Liver (tissue), 9 donors: ENCODE results near the gene IL5RA. TPM values are rescaled to one million over a fixed set of nuclear protein-coding genes. Genes with fewer than 3 reads are reported as not detected.

Source experiments
- DNase-seq: peaks from one replicate; pipeline ENCODE4 v3.0.0-alpha.2; 2017; ENCODE audit warnings: low spot score
- H3K27ac ChIP-seq, 2 donors: one replicate each; pipeline ENCODE4 v1.7.0; 2013; ENCODE audit warnings: inconsistent platforms in 2 of 2, low read length in 2 of 2, control low read depth in 1 of 2, low read depth in 1 of 2, mild to moderate bottlenecking in 1 of 2
- H3K27me3 ChIP-seq, 4 donors: one replicate each; pipeline versions ENCODE4 v1.6.1 to v1.7.0; 2013; ENCODE audit warnings: low read length in 3 of 4, inconsistent platforms in 1 of 4, mild to moderate bottlenecking in 1 of 4, moderate library complexity in 1 of 4; ENCODE audit not compliant: control insufficient read depth in 4 of 4, insufficient read depth in 4 of 4
- H3K36me3 ChIP-seq, 4 donors: one replicate each; pipeline versions ENCODE4 v1.6.1 to v1.7.0; 2013; ENCODE audit warnings: low read length in 3 of 4, mild to moderate bottlenecking in 3 of 4, low read depth in 1 of 4, moderate library complexity in 1 of 4; ENCODE audit not compliant: control insufficient read depth in 4 of 4, insufficient read depth in 3 of 4
- H3K4me1 ChIP-seq, 4 donors: one replicate each; pipeline versions ENCODE4 v1.6.1 to v1.7.0; 2013; ENCODE audit warnings: low read length in 3 of 4, mild to moderate bottlenecking in 3 of 4, moderate library complexity in 1 of 4; ENCODE audit not compliant: control insufficient read depth in 4 of 4, insufficient read depth in 4 of 4
- H3K4me3 ChIP-seq, 3 donors: one replicate each; pipeline versions ENCODE4 v1.6.1 to v1.7.0; 2013; ENCODE audit warnings: low read length in 3 of 3, control low read depth in 1 of 3, low read depth in 1 of 3, mild to moderate bottlenecking in 1 of 3
- H3K9ac ChIP-seq, 2 donors: one replicate each; pipeline ENCODE4 v1.7.0; 2013; ENCODE audit warnings: low read length in 2 of 2, mild to moderate bottlenecking in 2 of 2, moderate library complexity in 2 of 2, control low read depth in 1 of 2, low read depth in 1 of 2
- H3K9me3 ChIP-seq, 4 donors: one replicate each; pipeline versions ENCODE4 v1.6.1 to v1.7.0; 2013; ENCODE audit warnings: low read length in 3 of 4; ENCODE audit not compliant: control insufficient read depth in 4 of 4
- ATF3 ChIP-seq: IDR thresholded peaks from 2 replicates; pipeline ENCODE4 v1.6.1; 2016; ENCODE audit warnings: antibody characterized with exemption
- CTCF ChIP-seq: fragments of 150-350 bp; IDR thresholded peaks from 2 replicates; pipeline ENCODE4 v1.5.1; 2017; ENCODE audit warnings: improper control_type of control experiment, low read depth, low read length; ENCODE audit not compliant: missing input control
- EGR1 ChIP-seq, 2 donors: IDR thresholded peaks; 2 replicates each; pipeline ENCODE4 v1.6.1; 2016 to 2018; ENCODE audit warnings: antibody characterized with exemption in 2 of 2, low read depth in 2 of 2
- FOXA1 ChIP-seq: IDR thresholded peaks from 2 replicates; pipeline ENCODE4 v1.6.1; 2016; ENCODE audit warnings: antibody characterized with exemption
- FOXA2 ChIP-seq: IDR thresholded peaks from 2 replicates; pipeline ENCODE4 v1.6.1; 2016; ENCODE audit warnings: antibody characterized with exemption
- GABPA ChIP-seq, 2 donors: IDR thresholded peaks in 1 of 2; conservative IDR thresholded peaks in 1 of 2; 2 replicates each; pipeline ENCODE4 v1.6.1; 2016; ENCODE audit warnings: antibody characterized with exemption in 2 of 2, mild to moderate bottlenecking in 1 of 2, moderate library complexity in 1 of 2
- HNF4A ChIP-seq, 2 donors: conservative IDR thresholded peaks; 2 replicates each; pipeline ENCODE4 v1.6.1; 2016; ENCODE audit warnings: antibody characterized with exemption in 2 of 2, mild to moderate bottlenecking in 2 of 2
- HNF4G ChIP-seq: IDR thresholded peaks from 2 replicates; pipeline ENCODE4 v1.6.1; 2016; ENCODE audit warnings: antibody characterized with exemption
- JUND ChIP-seq, 2 donors: IDR thresholded peaks; 2 replicates each; pipeline ENCODE4 v1.6.1; 2016; ENCODE audit warnings: antibody characterized with exemption in 2 of 2
- MAX ChIP-seq: IDR thresholded peaks from 2 replicates; pipeline ENCODE4 v1.6.1; 2016; ENCODE audit warnings: antibody characterized with exemption
- NR2F2 ChIP-seq: IDR thresholded peaks from 2 replicates; pipeline ENCODE4 v1.6.1; 2016; ENCODE audit warnings: antibody characterized with exemption
- RAD21 ChIP-seq, 2 donors: IDR thresholded peaks; 2 replicates each; pipeline ENCODE4 v1.6.1; 2016; ENCODE audit warnings: antibody characterized with exemption in 2 of 2, mild to moderate bottlenecking in 2 of 2
- REST ChIP-seq: IDR thresholded peaks from 2 replicates; pipeline ENCODE4 v1.6.1; 2016; ENCODE audit warnings: antibody characterized with exemption, mild to moderate bottlenecking
- RXRA ChIP-seq, 2 donors: IDR thresholded peaks; 2 replicates each; pipeline ENCODE4 v1.6.1; 2017 to 2018; ENCODE audit warnings: antibody characterized with exemption in 2 of 2, mild to moderate bottlenecking in 1 of 2
- SP1 ChIP-seq: IDR thresholded peaks from 2 replicates; pipeline ENCODE4 v1.6.1; 2018; ENCODE audit warnings: antibody characterized with exemption, mild to moderate bottlenecking
- TAF1 ChIP-seq: conservative IDR thresholded peaks from 2 replicates; pipeline ENCODE4 v1.6.1; 2016; ENCODE audit warnings: antibody characterized with exemption, mild to moderate bottlenecking
- YY1 ChIP-seq: IDR thresholded peaks from 2 replicates; pipeline ENCODE4 v1.6.1; 2016; ENCODE audit warnings: antibody characterized with exemption, mild to moderate bottlenecking
- ZBTB33 ChIP-seq: IDR thresholded peaks from 2 replicates; pipeline ENCODE4 v1.6.1; 2016; ENCODE audit warnings: antibody characterized with exemption
- WGBS: extraction: QIAGEN DNeasy Blood & Tissue Kit; methylation state at CpG from one replicate; pipeline ENCODE4 v1.1.7; 2013; 5-methylcytosine and 5-hydroxymethylcytosine counted together
- polyA plus RNA-seq, 2 donors: library from polyadenylated mRNA; stranded (reverse) in 1 of 2; unstranded in 1 of 2; fragments of 200-250 nt in 1 of 2; fragments of >200 nt in 1 of 2; fragmentation: Nextera tagmentation in 1 of 2; extraction: Ambion mirVana in 1 of 2; gene quantifications; one replicate each; pipeline versions ENCODE4 v1.2.1 to v1.2.3, GENCODE V29; 2013 to 2015
- total RNA-seq, 2 donors: library from RNA; depleted of rRNA; stranded (reverse); fragments of >200 nt; gene quantifications; one replicate each; pipeline ENCODE4 v1.2.3, GENCODE V29; 2014
- donor health status: healthy.
- donor health status: healthy.
- donor health status: healthy.
- donor health status: healthy.
- donor health status: healthy.

The IL5RA gene
- total and polyA plus RNA-seq, 4 donors = 0.02 to 0.56 (median 0.08) TPM; not detected in 1

GRCh38 chr3:3068358-3068881, 41.8 kb downstream of the IL5RA start:
- 78% methylated on average over 1 of the region's 1 CpG for WGBS
- no peaks in the 10 kb centered on the region for H3K9me3 ChIP-seq
- H3K9ac ChIP-seq = no peak overlapping the region
- H3K36me3 ChIP-seq = no peaks in the 10 kb centered on the region
- no peak for DNase-seq
- peaks cover 0 to 3% (median 0%) of the 10 kb centered on the region in 4 donors for H3K27me3 ChIP-seq
- H3K4me1 ChIP-seq = no peaks in the 10 kb centered on the region
- TF ChIP-seq HNF4A (conservative IDR thresholded peaks at IDR 0.05) (no peak), RAD21 (IDR thresholded peaks at IDR 0.05) (no peak)
- H3K27ac ChIP-seq = no peak overlapping the region
- no peak overlapping the region for H3K4me3 ChIP-seq

- no peak overlapping the region for H3K27ac ChIP-seq
- 75% methylated on average over 4 of the region's 4 CpGs for WGBS
- no peaks in the 10 kb centered on the region for H3K4me1 ChIP-seq
- no peak overlapping the region for H3K4me3 ChIP-seq
- peaks cover 0 to 3% (median 0%) of the 10 kb centered on the region in 4 donors for H3K27me3 ChIP-seq
- no peak for DNase-seq
- no peak overlapping the region for H3K9ac ChIP-seq
- TF ChIP-seq RXRA (IDR thresholded peaks at IDR 0.05) (no peak), HNF4A (conservative IDR thresholded peaks at IDR 0.05) (no peak), ZBTB33 (no peak), FOXA2 (no peak), GABPA (IDR thresholded peaks at IDR 0.05 in 1 of 2, conservative IDR thresholded peaks at IDR 0.05 in 1 of 2) (no peak), MAX (no peak), SP1 (no peak), EGR1 (IDR thresholded peaks at IDR 0.05; ENCODE audit: low read depth in 2 of 2) (no peak), HNF4G (no peak), CTCF (no peak), REST (no peak), JUND (IDR thresholded peaks at IDR 0.05) (no peak), FOXA1 (no peak), RAD21 (IDR thresholded peaks at IDR 0.05) (no peak), ATF3 (no peak), YY1 (no peak), TAF1 (no peak), NR2F2 (no peak)
- H3K9me3 ChIP-seq = no peaks in the 10 kb centered on the region
- no peaks in the 10 kb centered on the region for H3K36me3 ChIP-seq
These were observed 43.3 kb downstream of the IL5RA start for GRCh38 chr3:3066910-3067309.
